Measurements from ENCODE around the gene SGTB. TPM values are rescaled to one million over a fixed set of nuclear protein-coding genes. Genes with fewer than 3 reads are reported as not detected.

Gene SGTB
- total and polyA plus RNA-seq, 5 donors from 2014 or later, result 17.5 to 84.3 (median 23.7) TPM

- Histone ChIP-seq H3K4me1 (ENCODE audit: control insufficient read depth, insufficient read depth, low read length, poor library complexity, severe bottlenecking) (no peaks in the 10 kb centered on the region), H3K36me3 (ENCODE audit: control insufficient read depth, insufficient read depth, low read length) (peaks cover 40% of the 10 kb centered on the region), H3K27me3 (ENCODE audit: control insufficient read depth, insufficient read depth, low read length) (no peaks in the 10 kb centered on the region), H3K9me3 (ENCODE audit: control insufficient read depth in 2 of 2, low read length in 2 of 2) (no peaks in the 10 kb centered on the region), H3K27ac (ENCODE audit: insufficient read depth, low read length, poor library complexity, severe bottlenecking) (no peak overlapping the region), H3K4me3 (ENCODE audit: low read depth, low read length) (no peak overlapping the region)
- H3K27ac Mint-ChIP-seq, result peak overlapping the region in 2 of 3 donors; percentile 4 to 52
- no peak overlapping the region for H3K4me3 Mint-ChIP-seq
- ATAC-seq (ENCODE audit: low read depth in 2 of 2) (no peak), DNase-seq (no peak)
- H3K9me3 Mint-ChIP-seq, result no peaks in the 10 kb centered on the region
- no peaks in the 10 kb centered on the region for H3K27me3 Mint-ChIP-seq
- H3K4me1 Mint-ChIP-seq, result peaks cover 4 to 12% (median 6%) of the 10 kb centered on the region in 4 donors
- peaks cover 19% of the 10 kb centered on the region for H3K36me3 Mint-ChIP-seq
These were observed 57.9 kb downstream of the SGTB start for GRCh38 chr5:65663804-65664521.

- Histone ChIP-seq H3K27me3 (ENCODE audit: control insufficient read depth, insufficient read depth, low read length) (no peaks in the 10 kb centered on the region), H3K4me3 (ENCODE audit: low read depth, low read length) (no peak overlapping the region), H3K9me3 (ENCODE audit: control insufficient read depth in 2 of 2, low read length in 2 of 2) (no peaks in the 10 kb centered on the region), H3K4me1 (ENCODE audit: control insufficient read depth, insufficient read depth, low read length, poor library complexity, severe bottlenecking) (no peaks in the 10 kb centered on the region), H3K27ac (ENCODE audit: insufficient read depth, low read length, poor library complexity, severe bottlenecking) (no peak overlapping the region), H3K36me3 (ENCODE audit: control insufficient read depth, insufficient read depth, low read length) (peaks cover 14% of the 10 kb centered on the region)
- DNase-seq (no peak), ATAC-seq (ENCODE audit: low read depth in 2 of 2) (no peak)
- Mint-ChIP-seq H3K27ac (no peak overlapping the region), H3K36me3 (peaks cover 20% of the 10 kb centered on the region), H3K4me1 (peaks cover 0 to 6% (median 0%) of the 10 kb centered on the region in 4 donors), H3K9me3 (no peaks in the 10 kb centered on the region), H3K4me3 (no peak overlapping the region), H3K27me3 (no peaks in the 10 kb centered on the region)
These were observed 67.2 kb downstream of the SGTB start for GRCh38 chr5:65654713-65655112.

GRCh38 chr5:65651144-65651543 lies 70.8 kb downstream of the SGTB start:
- H3K9me3 ChIP-seq (ENCODE audit: control insufficient read depth in 2 of 2, low read length in 2 of 2), result no peaks in the 10 kb centered on the region

GRCh38 chr5:65647941-65648340 lies 74.0 kb downstream of the SGTB start:
- ATAC-seq (ENCODE audit: low read depth in 2 of 2) (no peak), DNase-seq (no peak)
- no peaks in the 10 kb centered on the region for H3K27me3 Mint-ChIP-seq
- H3K4me1 Mint-ChIP-seq, result peaks cover 0 to 4% (median 1%) of the 10 kb centered on the region in 4 donors
- H3K27me3 ChIP-seq (ENCODE audit: control insufficient read depth, insufficient read depth, low read length), result no peaks in the 10 kb centered on the region
- H3K4me3 ChIP-seq (ENCODE audit: low read depth, low read length), result no peak overlapping the region
- no peaks in the 10 kb centered on the region for H3K4me1 ChIP-seq (ENCODE audit: control insufficient read depth, insufficient read depth, low read length, poor library complexity, severe bottlenecking)
- no peak overlapping the region for H3K27ac ChIP-seq (ENCODE audit: insufficient read depth, low read length, poor library complexity, severe bottlenecking)
- no peaks in the 10 kb centered on the region for H3K9me3 ChIP-seq (ENCODE audit: control insufficient read depth in 2 of 2, low read length in 2 of 2)
- peaks cover 26% of the 10 kb centered on the region for H3K36me3 Mint-ChIP-seq
- H3K36me3 ChIP-seq (ENCODE audit: control insufficient read depth, insufficient read depth, low read length), result peaks cover 6% of the 10 kb centered on the region
- no peak overlapping the region for H3K4me3 Mint-ChIP-seq
- no peak overlapping the region for H3K27ac Mint-ChIP-seq
- no peaks in the 10 kb centered on the region for H3K9me3 Mint-ChIP-seq

More at GRCh38 chr5:65651144-65651543, 70.8 kb downstream of the SGTB start:
- ATAC-seq (ENCODE audit: low read depth in 2 of 2) (no peak), DNase-seq (no peak)
- no peak overlapping the region for H3K27ac ChIP-seq (ENCODE audit: insufficient read depth, low read length, poor library complexity, severe bottlenecking)
- H3K36me3 ChIP-seq (ENCODE audit: control insufficient read depth, insufficient read depth, low read length), result peaks cover 11% of the 10 kb centered on the region
- Mint-ChIP-seq H3K27ac (no peak overlapping the region), H3K36me3 (peaks cover 32% of the 10 kb centered on the region), H3K9me3 (no peaks in the 10 kb centered on the region), H3K4me3 (no peak overlapping the region), H3K4me1 (peaks cover 0 to 3% (median 0%) of the 10 kb centered on the region in 4 donors), H3K27me3 (no peaks in the 10 kb centered on the region)
- no peak overlapping the region for H3K4me3 ChIP-seq (ENCODE audit: low read depth, low read length)
- no peaks in the 10 kb centered on the region for H3K4me1 ChIP-seq (ENCODE audit: control insufficient read depth, insufficient read depth, low read length, poor library complexity, severe bottlenecking)
- H3K27me3 ChIP-seq (ENCODE audit: control insufficient read depth, insufficient read depth, low read length), result no peaks in the 10 kb centered on the region

GRCh38 chr5:65646938-65647337 lies 75.0 kb downstream of the SGTB start:
- H3K27me3 Mint-ChIP-seq, result no peaks in the 10 kb centered on the region
- no peak overlapping the region for H3K4me3 Mint-ChIP-seq
- no peak for DNase-seq
- H3K4me3 ChIP-seq (ENCODE audit: low read depth, low read length), result no peak overlapping the region
- no peaks in the 10 kb centered on the region for H3K27me3 ChIP-seq (ENCODE audit: control insufficient read depth, insufficient read depth, low read length)
- no peaks in the 10 kb centered on the region for H3K4me1 ChIP-seq (ENCODE audit: control insufficient read depth, insufficient read depth, low read length, poor library complexity, severe bottlenecking)
- ATAC-seq (ENCODE audit: low read depth in 2 of 2), result no peak
- no peaks in the 10 kb centered on the region for H3K9me3 ChIP-seq (ENCODE audit: control insufficient read depth in 2 of 2, low read length in 2 of 2)
- H3K9me3 Mint-ChIP-seq, result peaks cover 0 to 2% (median 0%) of the 10 kb centered on the region in 7 donors
- peaks cover 0 to 4% (median 1%) of the 10 kb centered on the region in 4 donors for H3K4me1 Mint-ChIP-seq
- H3K36me3 ChIP-seq (ENCODE audit: control insufficient read depth, insufficient read depth, low read length), result peaks cover 4% of the 10 kb centered on the region
- no peak overlapping the region for H3K27ac Mint-ChIP-seq
- no peak overlapping the region for H3K27ac ChIP-seq (ENCODE audit: insufficient read depth, low read length, poor library complexity, severe bottlenecking)
- H3K36me3 Mint-ChIP-seq, result peaks cover 29% of the 10 kb centered on the region

GRCh38 chr5:65640240-65640639 lies 81.7 kb downstream of the SGTB start:
- Mint-ChIP-seq H3K4me1 (peaks cover 0 to 4% (median 2%) of the 10 kb centered on the region in 4 donors), H3K36me3 (peaks cover 23% of the 10 kb centered on the region), H3K27me3 (no peaks in the 10 kb centered on the region), H3K4me3 (no peak overlapping the region), H3K9me3 (peaks cover 0 to 2% (median 0%) of the 10 kb centered on the region in 7 donors), H3K27ac (no peak overlapping the region)
- Histone ChIP-seq H3K27me3 (ENCODE audit: control insufficient read depth, insufficient read depth, low read length) (no peaks in the 10 kb centered on the region), H3K4me3 (ENCODE audit: low read depth, low read length) (no peak overlapping the region), H3K4me1 (ENCODE audit: control insufficient read depth, insufficient read depth, low read length, poor library complexity, severe bottlenecking) (no peaks in the 10 kb centered on the region), H3K36me3 (ENCODE audit: control insufficient read depth, insufficient read depth, low read length) (peaks cover 39% of the 10 kb centered on the region), H3K27ac (ENCODE audit: insufficient read depth, low read length, poor library complexity, severe bottlenecking) (no peak overlapping the region), H3K9me3 (ENCODE audit: control insufficient read depth in 2 of 2, low read length in 2 of 2) (no peaks in the 10 kb centered on the region)
- ATAC-seq (ENCODE audit: low read depth in 2 of 2) (no peak), DNase-seq (no peak)

GRCh38 chr5:65630981-65631380 lies 90.9 kb downstream of the SGTB start:
- Histone ChIP-seq H3K27ac (ENCODE audit: insufficient read depth, low read length, poor library complexity, severe bottlenecking) (no peak overlapping the region), H3K4me3 (ENCODE audit: low read depth, low read length) (no peak overlapping the region), H3K4me1 (ENCODE audit: control insufficient read depth, insufficient read depth, low read length, poor library complexity, severe bottlenecking) (peaks cover 2% of the 10 kb centered on the region), H3K36me3 (ENCODE audit: control insufficient read depth, insufficient read depth, low read length) (peaks cover 15% of the 10 kb centered on the region), H3K9me3 (ENCODE audit: control insufficient read depth in 2 of 2, low read length in 2 of 2) (no peaks in the 10 kb centered on the region), H3K27me3 (ENCODE audit: control insufficient read depth, insufficient read depth, low read length) (no peaks in the 10 kb centered on the region)
- ATAC-seq (ENCODE audit: low read depth in 2 of 2) (no peak), DNase-seq (no peak)
- no peaks in the 10 kb centered on the region for H3K27me3 Mint-ChIP-seq
- H3K9me3 Mint-ChIP-seq, result no peaks in the 10 kb centered on the region
- H3K4me3 Mint-ChIP-seq, result no peak overlapping the region
- no peak overlapping the region for H3K27ac Mint-ChIP-seq
- peaks cover 13 to 34% (median 25%) of the 10 kb centered on the region in 4 donors for H3K4me1 Mint-ChIP-seq
- peaks cover 11% of the 10 kb centered on the region for H3K36me3 Mint-ChIP-seq

- peak overlapping the region; percentile 76 to 100 (median 99) for H3K4me3 Mint-ChIP-seq
- peak overlapping the region; percentile 99 for H3K4me3 ChIP-seq (ENCODE audit: low read depth, low read length)
- H3K36me3 Mint-ChIP-seq, result peaks cover 8% of the 10 kb centered on the region
- peak overlapping the region; percentile 93 for H3K27ac ChIP-seq (ENCODE audit: insufficient read depth, low read length, poor library complexity, severe bottlenecking)
- peaks cover 15% of the 10 kb centered on the region for H3K27me3 Mint-ChIP-seq
- H3K27ac Mint-ChIP-seq, result peak overlapping the region; percentile 74 to 100 (median 97)
- peaks cover 0 to 3% (median 0%) of the 10 kb centered on the region in 7 donors for H3K9me3 Mint-ChIP-seq
- ATAC-seq (ENCODE audit: low read depth in 2 of 2), result no peak
- no peaks in the 10 kb centered on the region for H3K27me3 ChIP-seq (ENCODE audit: control insufficient read depth, insufficient read depth, low read length)
- DNase-seq, result no peak
- H3K36me3 ChIP-seq (ENCODE audit: control insufficient read depth, insufficient read depth, low read length), result peaks cover 13% of the 10 kb centered on the region
- peaks cover 36% of the 10 kb centered on the region for H3K4me1 ChIP-seq (ENCODE audit: control insufficient read depth, insufficient read depth, low read length, poor library complexity, severe bottlenecking)
- H3K9me3 ChIP-seq (ENCODE audit: control insufficient read depth in 2 of 2, low read length in 2 of 2), result no peaks in the 10 kb centered on the region
- H3K4me1 Mint-ChIP-seq, result peaks cover 35 to 57% (median 47%) of the 10 kb centered on the region in 4 donors
These were observed 96.2 kb downstream of the SGTB start for GRCh38 chr5:65625743-65626142.

Data from CD4-positive, CD25-positive, alpha-beta regulatory T cell (primary cell).